ENCODE data around the gene ENOX1.

ENOX1 gene

DNA sequence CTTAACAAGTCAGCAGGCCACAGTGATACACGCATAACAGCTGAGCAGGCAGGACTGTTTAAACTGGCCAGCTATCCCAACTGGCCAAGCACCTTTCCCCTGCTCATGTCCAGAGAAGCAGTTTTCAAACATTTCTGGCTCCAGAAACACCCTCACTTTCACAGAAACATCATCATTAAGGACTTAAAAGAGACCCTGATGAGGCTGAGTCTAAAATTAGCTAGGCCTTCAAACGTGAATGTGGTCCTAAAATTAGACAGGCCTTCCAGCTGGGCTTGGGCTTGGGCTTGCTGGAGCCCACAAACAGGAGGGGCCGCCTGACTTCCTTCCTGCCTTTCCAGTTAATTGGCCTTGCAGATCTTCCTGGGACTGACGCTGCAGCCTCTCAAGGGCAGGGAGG is 429.2 kb downstream of the ENOX1 start:
- TF ChIP-seq EZH2 (IDR thresholded peaks at IDR 0.05; ENCODE audit: borderline replicate concordance, low read length): no peak
- TF ChIP-seq, protein P1, sequence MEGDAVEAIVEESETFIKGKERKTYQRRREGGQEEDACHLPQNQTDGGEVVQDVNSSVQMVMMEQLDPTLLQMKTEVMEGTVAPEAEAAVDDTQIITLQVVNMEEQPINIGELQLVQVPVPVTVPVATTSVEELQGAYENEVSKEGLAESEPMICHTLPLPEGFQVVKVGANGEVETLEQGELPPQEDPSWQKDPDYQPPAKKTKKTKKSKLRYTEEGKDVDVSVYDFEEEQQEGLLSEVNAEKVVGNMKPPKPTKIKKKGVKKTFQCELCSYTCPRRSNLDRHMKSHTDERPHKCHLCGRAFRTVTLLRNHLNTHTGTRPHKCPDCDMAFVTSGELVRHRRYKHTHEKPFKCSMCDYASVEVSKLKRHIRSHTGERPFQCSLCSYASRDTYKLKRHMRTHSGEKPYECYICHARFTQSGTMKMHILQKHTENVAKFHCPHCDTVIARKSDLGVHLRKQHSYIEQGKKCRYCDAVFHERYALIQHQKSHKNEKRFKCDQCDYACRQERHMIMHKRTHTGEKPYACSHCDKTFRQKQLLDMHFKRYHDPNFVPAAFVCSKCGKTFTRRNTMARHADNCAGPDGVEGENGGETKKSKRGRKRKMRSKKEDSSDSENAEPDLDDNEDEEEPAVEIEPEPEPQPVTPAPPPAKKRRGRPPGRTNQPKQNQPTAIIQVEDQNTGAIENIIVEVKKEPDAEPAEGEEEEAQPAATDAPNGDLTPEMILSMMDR (IDR thresholded peaks at IDR 0.05; ENCODE audit: low read length): no peak
- Histone ChIP-seq H4K20me1 (ENCODE audit: insufficient read depth, low read length) (no peaks in the 10 kb centered on the region), H3K79me2 (ENCODE audit: insufficient read depth, low read length) (no peaks in the 10 kb centered on the region), H3K27ac (ENCODE audit: low read depth, low read length, poor library complexity, severe bottlenecking) (no peak overlapping the region), H3K4me2 (ENCODE audit: low read length) (no peak overlapping the region), H2AFZ (ENCODE audit: low read length) (no peak overlapping the region), H3K4me3 (ENCODE audit: low read depth, low read length, poor library complexity, severe bottlenecking) (no peak overlapping the region), H3K9ac (ENCODE audit: low read length) (no peak overlapping the region), H3K36me3 (ENCODE audit: insufficient read depth, low read length) (no peaks in the 10 kb centered on the region), H3F3A (ENCODE audit: insufficient read depth, low read length) (no peaks in the 10 kb centered on the region), H3K27me3 (ENCODE audit: insufficient read depth, low read length) (no peaks in the 10 kb centered on the region), H3K4me1 (ENCODE audit: insufficient read depth, low read length, severe bottlenecking) (no peaks in the 10 kb centered on the region), H3K9me3 (ENCODE audit: low read length) (no peaks in the 10 kb centered on the region), H3K9me2 (ENCODE audit: low read depth, low read length) (no peaks in the 10 kb centered on the region)

DNA sequence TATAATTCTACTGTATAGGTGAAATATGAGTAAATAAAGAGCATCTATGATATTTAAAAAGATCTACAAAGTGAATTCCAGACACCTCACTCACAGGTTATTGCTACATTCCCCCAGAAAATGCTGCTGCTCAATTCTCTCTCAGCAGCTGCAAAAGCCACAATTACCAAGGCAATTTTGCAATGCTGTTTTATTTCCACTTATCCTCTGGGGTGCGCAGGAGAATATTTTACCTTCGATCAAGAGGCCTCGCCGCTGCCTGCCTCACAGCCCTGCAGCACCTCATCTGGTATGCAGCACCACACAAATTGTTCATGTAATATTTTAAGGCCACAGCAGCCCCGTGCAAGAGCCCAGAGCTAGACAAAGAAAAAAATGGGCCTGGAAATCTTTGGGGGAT is 430.2 kb downstream of the ENOX1 start:
- Histone ChIP-seq H3K4me2 (ENCODE audit: low read length) (no peak overlapping the region), H3F3A (ENCODE audit: insufficient read depth, low read length) (no peaks in the 10 kb centered on the region), H3K79me2 (ENCODE audit: insufficient read depth, low read length) (no peaks in the 10 kb centered on the region), H3K4me3 (ENCODE audit: low read depth, low read length, poor library complexity, severe bottlenecking) (no peak overlapping the region), H3K36me3 (ENCODE audit: insufficient read depth, low read length) (no peaks in the 10 kb centered on the region), H4K20me1 (ENCODE audit: insufficient read depth, low read length) (no peaks in the 10 kb centered on the region), H3K9me2 (ENCODE audit: low read depth, low read length) (no peaks in the 10 kb centered on the region), H3K9ac (ENCODE audit: low read length) (no peak overlapping the region), H3K27ac (ENCODE audit: low read depth, low read length, poor library complexity, severe bottlenecking) (no peak overlapping the region), H3K4me1 (ENCODE audit: insufficient read depth, low read length, severe bottlenecking) (no peaks in the 10 kb centered on the region), H2AFZ (ENCODE audit: low read length) (no peak overlapping the region), H3K27me3 (ENCODE audit: insufficient read depth, low read length) (no peaks in the 10 kb centered on the region), H3K9me3 (ENCODE audit: low read length) (no peaks in the 10 kb centered on the region)
- TF ChIP-seq EZH2 (IDR thresholded peaks at IDR 0.05; ENCODE audit: borderline replicate concordance, low read length): no peak
- TF ChIP-seq, protein P1 (IDR thresholded peaks at IDR 0.05; ENCODE audit: low read length): no peak

DNA sequence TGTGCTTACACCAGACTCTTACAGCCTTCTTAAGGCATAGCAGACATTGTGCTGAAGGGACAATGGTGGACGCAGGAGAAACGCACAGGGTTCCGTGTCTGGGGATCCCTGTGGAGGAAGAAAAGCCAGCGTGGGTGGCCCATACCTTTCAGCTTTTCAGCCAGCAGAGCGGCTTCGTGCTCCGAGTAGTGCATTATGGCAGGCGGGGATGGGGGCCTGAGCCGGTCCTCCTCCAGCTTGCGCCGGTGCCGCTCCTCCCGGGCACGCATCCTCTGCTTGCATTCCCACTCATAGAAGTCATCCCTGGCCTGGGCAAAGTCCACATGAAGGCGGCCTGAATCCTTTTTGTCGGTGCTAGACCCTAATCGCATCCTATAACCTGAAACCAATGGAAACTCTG is 431.0 kb downstream of the ENOX1 start:
- no peak overlapping the region for H3K27ac ChIP-seq (ENCODE audit: low read depth, low read length, poor library complexity, severe bottlenecking)
- no peaks in the 10 kb centered on the region for H3F3A ChIP-seq (ENCODE audit: insufficient read depth, low read length)
- no peaks in the 10 kb centered on the region for H4K20me1 ChIP-seq (ENCODE audit: insufficient read depth, low read length)
- H2AFZ ChIP-seq (ENCODE audit: low read length): no peak overlapping the region
- no peak overlapping the region for H3K9ac ChIP-seq (ENCODE audit: low read length)
- H3K4me2 ChIP-seq (ENCODE audit: low read length): no peak overlapping the region
- no peaks in the 10 kb centered on the region for H3K9me2 ChIP-seq (ENCODE audit: low read depth, low read length)
- H3K27me3 ChIP-seq (ENCODE audit: insufficient read depth, low read length): no peaks in the 10 kb centered on the region
- no peaks in the 10 kb centered on the region for H3K79me2 ChIP-seq (ENCODE audit: insufficient read depth, low read length)
- H3K4me3 ChIP-seq (ENCODE audit: low read depth, low read length, poor library complexity, severe bottlenecking): no peak overlapping the region
- H3K4me1 ChIP-seq (ENCODE audit: insufficient read depth, low read length, severe bottlenecking): no peaks in the 10 kb centered on the region
- TF ChIP-seq, protein P1 (IDR thresholded peaks at IDR 0.05; ENCODE audit: low read length): no peak
- no peaks in the 10 kb centered on the region for H3K36me3 ChIP-seq (ENCODE audit: insufficient read depth, low read length)
- H3K9me3 ChIP-seq (ENCODE audit: low read length): no peaks in the 10 kb centered on the region

Data from OCI-LY1 (cell line).